GM21737 (cell line): ENCODE data around the gene WIPF2.
"Not testable (repeated sequence)": the region's sequence is repeated elsewhere in the genome, so short reads cannot be mapped to it uniquely, and the experiment has no call there.

Experiments
- ATAC-seq: cut with Tn5 transposase; IDR thresholded peaks from one replicate; pipeline ENCODE4 v1.9.1; 2021; ENCODE audit warnings: mild to moderate bottlenecking, moderate library complexity; ENCODE audit not compliant: unreplicated experiment

The WIPF2 gene

GRCh38 chr17:40293363-40293762 lies 74.3 kb downstream of the WIPF2 start:
- ATAC-seq, result no peak

- ATAC-seq, result no peak
Measured at GRCh38 chr17:40295488-40296436, 76.7 kb downstream of the WIPF2 start.

DNA sequence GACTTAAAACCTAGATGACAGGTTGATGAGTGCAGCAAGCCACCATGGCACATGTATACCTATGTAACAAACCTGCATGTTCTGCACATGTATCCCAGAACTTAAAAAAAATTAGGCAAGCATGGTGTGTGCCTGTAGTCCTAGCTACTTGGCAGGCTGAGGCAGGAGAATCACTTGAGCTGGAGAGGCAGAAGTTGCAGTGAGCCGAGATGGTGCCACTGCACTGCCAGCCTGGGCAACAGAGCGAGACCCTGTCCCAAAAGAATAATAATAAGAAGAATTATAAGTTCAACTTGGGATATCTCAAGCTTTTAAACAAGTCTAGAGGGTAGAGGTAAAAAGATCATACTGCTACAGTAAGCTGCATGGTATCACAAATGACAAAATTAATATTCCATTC lies 78.4 kb downstream of the WIPF2 start:
- no peak for ATAC-seq

- ATAC-seq, result no peak
Measured at GRCh38 chr17:40298726-40299125, 79.6 kb downstream of the WIPF2 start.

DNA sequence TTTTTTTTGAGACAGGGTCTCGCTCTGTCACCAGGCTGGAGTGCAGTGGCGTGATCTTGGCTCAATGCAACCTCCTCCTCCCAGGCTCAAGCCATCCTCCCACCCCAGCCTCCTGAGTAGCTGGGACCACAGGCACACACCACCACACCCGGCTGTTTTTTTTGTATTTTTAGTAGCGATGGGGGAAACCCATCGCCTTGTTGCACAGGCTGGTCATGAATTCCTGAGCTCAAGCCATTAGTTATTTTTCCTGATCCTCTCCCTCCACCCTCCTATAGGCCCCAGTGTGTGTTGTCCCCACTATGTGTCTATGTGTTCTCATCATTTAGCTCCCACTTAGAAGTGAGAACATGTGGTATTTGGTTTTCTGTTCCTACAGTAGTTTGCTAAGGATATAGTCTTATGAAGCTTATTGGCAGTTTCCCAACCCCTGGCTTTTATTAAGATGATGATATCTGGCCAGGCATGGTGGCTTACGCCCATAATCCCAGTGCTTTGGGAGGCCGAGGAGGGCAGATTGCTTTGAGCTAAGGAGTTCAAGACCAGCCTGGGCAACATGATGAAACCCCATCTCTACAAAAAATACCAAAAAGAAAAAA lies 80.2 kb downstream of the WIPF2 start:
- ATAC-seq, result not testable (repeated sequence)

- ATAC-seq, result no peak
Measured at GRCh38 chr17:40301315-40301714, 82.2 kb downstream of the WIPF2 start.

DNA sequence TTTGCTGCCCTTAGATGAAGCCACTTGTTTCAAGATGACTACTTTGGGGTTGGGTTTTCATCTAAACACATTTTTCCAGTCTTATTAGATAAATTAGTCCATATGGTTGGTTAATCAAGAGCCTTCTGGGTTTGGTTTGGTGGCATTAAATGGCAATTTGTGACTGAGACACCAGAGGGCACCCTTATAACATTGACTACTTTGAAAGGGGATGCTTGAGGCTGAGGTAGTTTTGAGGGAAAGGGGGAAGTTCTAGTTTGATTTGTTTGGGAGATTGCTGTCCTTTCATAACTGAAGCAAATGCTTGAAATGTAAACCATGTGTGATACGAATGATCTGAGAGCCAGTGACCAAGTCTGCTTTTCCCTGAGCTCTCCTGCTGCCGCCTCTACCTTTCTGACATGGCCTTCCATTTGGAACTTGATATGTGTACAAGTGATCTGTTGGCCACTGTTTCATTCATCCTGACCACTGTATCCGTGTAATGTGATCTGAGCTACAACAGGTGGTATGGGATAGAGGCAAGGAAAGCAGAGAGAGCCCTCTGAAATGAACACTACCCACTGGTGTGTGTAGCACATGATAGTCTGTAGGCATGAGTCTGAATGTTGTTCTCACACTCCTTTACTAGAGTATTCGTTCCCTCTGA lies 84.0 kb downstream of the WIPF2 start:
- no peak for ATAC-seq

DNA sequence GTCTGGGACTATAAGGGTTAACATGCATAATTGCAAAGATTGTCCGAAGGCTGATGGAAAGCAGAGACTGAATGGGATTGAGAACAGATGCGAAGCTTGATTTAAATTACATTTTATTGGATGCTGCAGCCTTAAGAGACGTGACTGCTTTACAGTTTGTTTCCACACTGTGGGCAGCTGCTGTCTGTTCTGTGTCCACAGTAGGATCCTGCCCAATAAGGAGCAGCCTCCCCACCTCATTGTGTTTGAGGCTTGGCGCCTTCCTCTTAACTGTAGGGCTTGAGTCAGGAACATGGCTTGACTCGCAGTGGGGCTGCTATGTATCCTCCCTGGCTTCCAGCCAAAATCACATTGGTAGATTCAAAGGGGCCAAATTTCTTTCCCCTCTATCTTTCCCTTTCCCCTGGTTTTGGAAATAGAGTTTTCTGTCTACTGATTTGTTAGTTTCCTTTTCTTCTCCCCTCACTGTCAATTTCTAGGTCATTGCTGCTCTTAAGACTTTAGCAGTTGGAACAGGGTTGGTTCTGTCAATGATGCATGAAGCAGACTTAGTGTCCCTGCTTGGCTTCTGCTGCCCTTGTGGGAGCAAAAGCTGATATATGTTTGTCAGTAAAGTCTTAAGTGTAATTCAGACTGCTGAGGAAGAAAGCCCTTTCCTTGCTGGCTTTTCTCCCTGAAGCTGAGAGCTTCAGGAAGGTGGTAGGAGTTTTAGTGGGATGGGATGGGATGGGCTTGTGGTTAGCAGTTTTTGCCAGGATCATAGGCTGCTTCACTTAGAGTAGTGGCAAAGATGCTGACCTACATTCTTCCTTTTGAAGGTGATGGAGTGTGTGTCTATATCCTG lies 84.8 kb downstream of the WIPF2 start:
- no peak for ATAC-seq

DNA sequence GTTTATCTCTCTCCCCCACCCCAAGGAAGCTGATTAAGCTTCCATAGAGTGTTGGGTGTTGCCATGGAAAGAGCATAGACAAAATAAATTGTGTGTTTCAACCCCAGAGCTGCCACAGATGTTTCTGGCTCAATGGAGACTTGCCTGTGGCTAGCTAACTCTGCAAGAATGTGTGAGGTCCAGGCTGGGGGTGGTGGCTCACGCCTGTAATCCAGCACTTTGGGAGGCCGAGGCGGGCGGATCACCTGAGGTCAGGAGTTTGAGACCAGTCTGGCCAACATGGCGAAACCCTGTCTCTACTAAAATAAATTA lies 85.4 kb downstream of the WIPF2 start:
- ATAC-seq, result not testable (repeated sequence)

DNA sequence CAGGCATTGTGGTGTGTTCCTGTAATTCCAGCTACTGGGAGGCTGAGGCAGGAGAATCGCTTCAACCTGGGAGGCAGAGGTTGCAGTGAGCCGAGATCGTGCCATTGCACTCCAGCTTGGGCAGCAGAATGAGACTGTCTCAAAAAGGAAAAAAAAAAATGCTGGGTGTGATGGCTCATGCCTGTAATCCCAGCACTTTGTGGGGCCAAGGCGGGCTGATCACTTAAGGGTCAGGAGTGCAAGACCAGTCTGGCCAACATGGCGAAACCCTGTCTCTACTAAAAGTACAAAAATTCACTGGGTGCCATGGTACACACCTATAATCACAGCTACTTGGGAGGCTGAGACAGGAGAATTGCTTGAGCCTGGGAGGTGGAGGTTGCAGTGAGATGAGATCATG lies 85.8 kb downstream of the WIPF2 start:
- not testable (repeated sequence) for ATAC-seq

DNA sequence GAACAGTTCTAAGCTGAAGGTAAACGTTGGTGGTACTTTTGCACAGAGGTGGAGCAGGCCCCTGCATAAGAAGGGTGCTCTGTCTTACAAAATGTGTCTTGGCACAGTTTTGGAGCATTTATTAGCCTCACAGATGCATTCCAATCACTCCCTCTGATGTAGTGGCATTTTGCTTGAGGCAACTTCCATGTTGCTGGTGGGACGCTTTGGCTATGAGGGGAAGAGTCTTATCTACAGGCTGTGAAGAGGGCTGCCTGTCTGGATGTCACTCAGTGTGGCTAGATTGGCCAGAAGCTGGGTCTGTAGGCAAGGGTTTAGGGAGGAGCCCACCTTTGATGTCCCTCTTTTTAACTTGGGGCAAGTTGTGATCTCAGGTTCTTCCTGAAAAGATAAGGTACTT lies 87.3 kb downstream of the WIPF2 start:
- no peak for ATAC-seq

DNA sequence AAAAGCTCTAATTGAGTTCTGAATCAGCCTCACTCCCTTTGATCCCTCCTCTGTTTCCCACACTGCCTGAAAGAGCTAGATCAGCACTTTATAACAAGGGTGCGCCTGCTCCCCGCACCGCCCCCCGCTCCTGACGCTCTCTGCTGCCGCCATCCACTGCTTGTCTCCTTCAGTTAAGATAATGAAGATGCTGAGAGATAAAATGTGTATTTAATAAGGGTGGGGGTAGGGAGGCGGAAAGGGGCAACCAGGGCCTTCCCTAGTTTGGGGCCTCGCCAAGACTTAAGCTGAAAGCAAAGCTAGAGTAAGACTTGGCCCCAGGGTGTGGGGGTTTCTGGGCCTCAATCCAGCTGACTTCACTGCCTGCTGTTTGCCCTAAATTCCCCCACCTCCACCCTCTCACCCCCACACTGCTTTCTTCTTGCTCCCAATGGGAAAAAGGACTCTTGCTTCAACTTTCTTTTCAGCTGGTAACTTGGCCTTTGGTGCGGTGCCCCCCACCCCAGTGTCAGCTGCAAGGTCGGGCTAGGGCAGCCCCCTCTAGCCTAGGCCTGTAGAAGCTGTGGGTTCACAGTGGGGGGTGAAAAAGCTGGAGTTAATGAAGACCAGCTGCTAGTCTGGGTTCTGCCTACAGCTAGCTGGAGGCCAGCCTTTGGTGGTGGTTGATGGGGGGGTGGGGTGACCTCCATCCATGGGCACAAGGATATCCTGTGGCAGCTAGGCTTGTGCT lies 88.1 kb downstream of the WIPF2 start:
- ATAC-seq, result no peak

DNA sequence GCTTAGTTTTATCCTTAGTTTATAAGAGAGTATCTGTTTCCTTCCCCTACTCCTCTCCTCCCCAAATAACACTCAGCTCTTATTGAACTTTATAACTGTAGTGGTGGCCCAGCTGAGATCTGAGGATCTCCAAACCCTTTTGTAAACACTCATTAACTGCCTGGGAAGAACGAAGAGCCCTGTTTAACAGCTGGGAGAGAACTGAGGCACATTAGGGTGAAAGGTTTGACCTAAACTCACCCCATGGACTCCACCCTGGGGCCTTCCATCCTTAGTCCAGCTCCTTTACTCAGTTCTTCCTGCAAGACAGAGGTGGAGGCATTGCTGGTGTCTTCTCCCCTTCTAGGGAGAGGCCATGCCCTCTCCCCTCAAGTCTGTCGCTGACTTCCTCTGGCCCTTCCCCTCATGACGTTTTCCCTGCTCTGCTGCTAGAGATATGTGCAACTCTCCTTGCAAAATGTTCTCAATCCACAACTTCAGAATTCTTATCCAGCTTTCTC lies 88.7 kb downstream of the WIPF2 start:
- ATAC-seq, result no peak

GRCh38 chr17:40309031-40309948 lies 90.2 kb downstream of the WIPF2 start, which contains the start of gene RARA:
Gene RARA, plus strand, starts transcription at chr17:40309180. Its CDS starts 22,039 bp downstream, at chr17:40331219.
- no peak for ATAC-seq

DNA sequence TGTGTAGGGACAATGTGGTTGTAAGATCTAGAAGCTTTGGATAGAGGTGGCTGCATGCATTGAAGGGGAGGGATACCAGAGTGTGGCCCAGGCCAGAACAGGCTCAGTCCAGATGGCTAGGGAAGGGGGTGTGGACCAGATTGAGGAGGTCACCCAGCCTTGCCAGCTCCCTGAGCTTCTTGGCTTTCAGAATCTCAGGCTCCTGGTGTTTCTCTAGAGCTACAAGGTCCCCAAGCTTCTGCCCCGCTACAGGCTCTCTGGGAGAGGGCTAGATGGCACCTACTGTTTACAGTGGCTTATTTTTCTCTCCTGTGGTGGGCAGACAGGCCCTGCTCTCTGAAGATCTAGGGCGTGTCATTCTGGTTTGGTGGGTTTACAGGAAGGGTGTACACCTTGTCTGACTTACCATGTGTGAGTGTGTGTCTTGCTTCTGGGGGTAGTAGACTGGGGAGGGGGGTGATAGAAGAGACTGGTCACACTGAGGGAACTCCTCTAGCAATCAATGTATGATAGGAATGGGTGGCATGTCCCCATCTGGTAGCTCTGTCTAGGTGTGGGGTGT lies 90.9 kb downstream of the WIPF2 start:
- no peak for ATAC-seq

DNA sequence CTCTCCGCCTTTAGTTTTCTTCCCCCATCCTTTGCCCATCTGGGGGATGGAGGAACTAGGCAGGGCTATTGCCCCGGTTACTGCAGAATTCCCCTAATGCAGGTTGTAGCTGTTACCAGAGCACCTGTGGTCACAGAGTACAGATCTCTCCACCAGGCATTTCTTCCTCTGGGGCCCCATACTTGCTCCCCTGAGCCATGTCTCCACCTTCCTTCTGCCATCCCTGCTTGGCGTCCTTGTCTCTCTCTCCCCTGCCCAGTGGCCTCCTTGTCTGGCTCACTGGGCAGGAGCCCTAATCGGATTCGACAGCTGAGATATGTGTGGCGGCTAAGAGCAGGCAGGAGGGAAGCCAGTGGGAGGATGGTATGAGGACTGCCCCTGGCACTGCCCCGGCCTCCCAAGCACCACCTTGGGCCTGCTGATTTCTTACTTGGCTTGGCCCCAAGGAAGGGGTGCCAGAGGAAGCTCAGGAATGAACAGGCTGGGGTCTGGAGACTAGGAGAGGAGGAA lies 91.8 kb downstream of the WIPF2 start:
- ATAC-seq, result no peak

DNA sequence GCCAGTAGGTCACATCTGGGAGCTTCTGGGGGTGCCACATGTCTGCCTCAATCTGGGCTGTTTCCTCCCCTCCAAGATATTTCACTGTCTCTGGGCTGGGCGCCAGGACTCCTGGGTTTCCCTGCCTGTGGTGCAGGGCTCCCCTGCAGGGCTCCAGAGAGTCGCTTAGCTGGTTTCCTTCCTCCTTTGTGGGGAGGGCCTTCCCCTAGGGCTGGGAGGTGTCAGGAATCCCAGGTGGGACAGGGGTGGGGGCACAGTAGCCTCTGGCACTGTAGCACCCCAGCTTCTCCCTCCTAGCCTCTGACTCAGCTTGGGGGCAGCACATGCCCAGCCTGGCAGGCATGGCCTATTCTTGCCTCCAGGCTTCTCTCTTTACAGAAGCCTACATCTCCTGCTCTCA lies 92.5 kb downstream of the WIPF2 start:
- ATAC-seq, result no peak

DNA sequence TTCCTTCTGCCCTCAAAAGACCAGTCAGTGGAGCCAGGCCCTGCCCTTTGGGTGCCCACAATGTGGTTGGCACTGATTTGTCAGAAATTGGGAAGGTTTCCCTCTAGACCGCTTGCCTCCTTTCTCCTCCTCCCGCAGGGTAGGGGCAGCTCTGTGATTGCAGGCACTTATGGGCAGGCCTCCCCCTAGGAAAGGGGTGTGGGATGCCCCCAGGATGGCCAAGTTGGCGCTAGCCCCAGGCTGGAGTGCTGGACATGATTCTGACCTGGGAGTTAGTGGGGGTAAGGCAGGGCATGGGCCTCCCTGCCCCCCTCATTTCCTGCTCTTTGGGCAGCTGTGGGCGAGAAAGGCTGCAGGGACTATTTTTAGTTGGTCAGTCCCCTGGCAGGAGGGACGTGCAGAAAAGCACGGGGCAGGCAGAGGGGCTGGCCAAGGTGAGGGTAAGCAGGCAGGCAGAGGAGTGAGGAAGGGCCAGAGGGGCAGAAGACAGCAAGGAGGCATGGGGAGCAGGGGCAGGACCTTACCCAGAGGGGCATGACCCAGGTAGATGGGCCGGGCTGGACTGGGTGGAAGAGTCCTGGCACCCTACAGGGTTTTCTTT lies 93.1 kb downstream of the WIPF2 start:
- no peak for ATAC-seq
